ENCODE results near the gene HECW1. TPM values are rescaled to one million over a fixed set of nuclear protein-coding genes. Genes with fewer than 3 reads are reported as not detected.

The HECW1 gene
- total RNA-seq, 4 donors from 2014 or later = 1.2 to 3.9 (median 2.0) TPM

GRCh38 chr7:43302773-43303460 is 190.5 kb downstream of the HECW1 start:
- no peak overlapping the region for H3K27ac ChIP-seq
- ATAC-seq = no peak
- H3K36me3 ChIP-seq = no peaks in the 10 kb centered on the region
- DNase-seq = no peak
- no peaks in the 10 kb centered on the region for H3K4me1 ChIP-seq
- in situ Hi-C loops (cut with MboI; ENCODE audit: low sequenced_read_pairs in 4 of 4) = no loop called here
- intact Hi-C loops (cut with DNase I; ENCODE audit: low total_unique reads) = no loop called here
- H3K27me3 ChIP-seq = peaks cover 0 to 3% (median 0%) of the 10 kb centered on the region in 3 donors
- H3K4me3 ChIP-seq = no peak overlapping the region
- TF ChIP-seq POLR2A (IDR thresholded peaks at IDR 0.05) (no peak), CTCF (IDR thresholded peaks at IDR 0.05 in 4 of 5, conservative IDR thresholded peaks at IDR 0.05 in 1 of 5) (no peak)
- H3K9me3 ChIP-seq = no peaks in the 10 kb centered on the region

DNA sequence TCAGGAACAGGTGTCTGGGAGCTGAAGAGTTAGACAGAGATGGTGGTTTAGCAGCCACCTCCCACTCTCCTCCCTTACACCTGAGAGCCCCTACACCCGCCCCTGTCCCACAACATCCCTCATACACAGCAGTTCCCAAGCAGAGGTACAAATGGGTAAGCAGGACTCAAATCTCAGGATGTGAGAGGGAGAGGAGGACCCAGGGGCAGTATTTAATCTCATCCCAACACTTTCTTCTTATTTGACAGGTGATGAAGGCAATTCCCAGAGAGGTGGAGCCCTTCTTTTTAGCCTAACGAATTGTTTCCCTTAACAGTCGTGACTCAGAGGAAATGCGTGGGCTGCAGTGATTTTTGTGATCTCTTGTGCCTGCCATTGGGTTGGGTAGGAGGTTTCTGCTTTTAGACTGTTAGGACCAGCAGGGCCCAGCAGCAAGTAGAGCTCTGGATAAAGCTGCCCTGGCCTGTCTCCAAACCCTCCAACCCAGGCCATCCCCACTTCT is 191.3 kb downstream of the HECW1 start:
- Histone ChIP-seq H3K36me3 (no peaks in the 10 kb centered on the region), H3K27me3 (peaks cover 0 to 3% (median 0%) of the 10 kb centered on the region in 3 donors), H3K4me3 (no peak overlapping the region), H3K4me1 (no peaks in the 10 kb centered on the region), H3K9me3 (no peaks in the 10 kb centered on the region), H3K27ac (no peak overlapping the region)
- in situ Hi-C loops (cut with MboI; ENCODE audit: low sequenced_read_pairs in 4 of 4) (no loop called here), intact Hi-C loops (cut with DNase I; ENCODE audit: low total_unique reads) (no loop called here)
- no peak for DNase-seq
- ATAC-seq = no peak
- TF ChIP-seq POLR2A (IDR thresholded peaks at IDR 0.05) = no peak
- TF ChIP-seq CTCF (IDR thresholded peaks at IDR 0.05 in 4 of 5, conservative IDR thresholded peaks at IDR 0.05 in 1 of 5) = no peak

GRCh38 chr7:43306404-43306803 is 194.0 kb downstream of the HECW1 start:
- no peak overlapping the region for H3K4me3 ChIP-seq
- no peak for TF ChIP-seq POLR2A (IDR thresholded peaks at IDR 0.05)
- TF ChIP-seq CTCF (IDR thresholded peaks at IDR 0.05 in 4 of 5, conservative IDR thresholded peaks at IDR 0.05 in 1 of 5) = no peak

GRCh38 chr7:43307522-43307921 is 195.1 kb downstream of the HECW1 start:
- Histone ChIP-seq H3K27me3 (no peaks in the 10 kb centered on the region), H3K9me3 (no peaks in the 10 kb centered on the region), H3K36me3 (no peaks in the 10 kb centered on the region), H3K27ac (no peak overlapping the region), H3K4me1 (no peaks in the 10 kb centered on the region), H3K4me3 (no peak overlapping the region)
- no peak for ATAC-seq
- no peak for DNase-seq
- in situ Hi-C loops (cut with MboI; ENCODE audit: low sequenced_read_pairs in 4 of 4) (no loop called here), intact Hi-C loops (cut with DNase I; ENCODE audit: low total_unique reads) (no loop called here)
- TF ChIP-seq CTCF (IDR thresholded peaks at IDR 0.05 in 4 of 5, conservative IDR thresholded peaks at IDR 0.05 in 1 of 5) (no peak), POLR2A (IDR thresholded peaks at IDR 0.05) (no peak)

More at GRCh38 chr7:43306404-43306803, 194.0 kb downstream of the HECW1 start:
- intact Hi-C loops (cut with DNase I; ENCODE audit: low total_unique reads) (no loop called here), in situ Hi-C loops (cut with MboI; ENCODE audit: low sequenced_read_pairs in 4 of 4) (no loop called here)
- DNase-seq (no peak), ATAC-seq (no peak)
- Histone ChIP-seq H3K9me3 (no peaks in the 10 kb centered on the region), H3K4me1 (no peaks in the 10 kb centered on the region), H3K27me3 (peaks cover 0 to 3% (median 0%) of the 10 kb centered on the region in 3 donors), H3K36me3 (no peaks in the 10 kb centered on the region), H3K27ac (no peak overlapping the region)
